HEK293 (cell line): Measurements from ENCODE around the gene UPK3A.

Source experiments
- CTCF ChIA-PET: fragments of 350-600 bp; formaldehyde crosslinking; extraction: SDS; loops from one replicate; lab custom pipeline; 2021; ENCODE audit warnings: antibody characterized with exemption; lab: Yijun Ruan, JAX
- POLR2A ChIA-PET: fragments of 300-600 bp; formaldehyde crosslinking; extraction: SDS; loops from one replicate; lab custom pipeline; 2020; ENCODE audit warnings: antibody characterized with exemption, inconsistent platforms; lab: Yijun Ruan, JAX
- H3K27ac ChIP-seq: fragments of 200-500 bp; sonication (Bioruptor generic); 2 replicates; pipeline ENCODE4 v1.5.1; 2014; ENCODE audit warnings: low read depth, low read length, control low read depth, inconsistent platforms; ENCODE audit errors: extremely low read depth
- H3K36me3 ChIP-seq, 2 experiments: fragments of 200-500 bp in 1 of 2; sonication (Bioruptor generic) in 1 of 2; 1 replicate in 1 of 2; 2 replicates in 1 of 2; pipeline ENCODE4 v1.5.1; 2014 to 2017; ENCODE audit warnings: inconsistent platforms in 2 of 2, low read length in 2 of 2; ENCODE audit not compliant: control insufficient read depth in 2 of 2, insufficient read depth in 1 of 2
- H3K4me1 ChIP-seq: fragments of 200-500 bp; sonication (Bioruptor generic); 2 replicates; pipeline ENCODE4 v1.5.1; 2014; ENCODE audit warnings: mild to moderate bottlenecking, low read length, inconsistent platforms; ENCODE audit not compliant: control insufficient read depth, insufficient read depth
- H3K4me3 ChIP-seq: 2 replicates; pipeline ENCODE4 v1.5.1; 2011; ENCODE audit warnings: low read depth, mild to moderate bottlenecking, control low read depth, low read length, moderate library complexity
- H3K9me3 ChIP-seq: fragments of 200-500 bp; sonication (Bioruptor generic); 2 replicates; pipeline ENCODE4 v1.5.1; 2014; ENCODE audit warnings: low read depth, low read length, inconsistent platforms; ENCODE audit not compliant: control insufficient read depth, insufficient read depth
- BCL11B ChIP-seq: fragments of 450-650 bp; formaldehyde crosslinking; IDR thresholded peaks from 2 replicates; pipeline ENCODE4 v1.5.1; 2016; ENCODE audit warnings: low read depth, missing biosample characterization, missing genetic modification characterization
- EGR2 ChIP-seq: fragments of 450-650 bp; formaldehyde crosslinking; IDR thresholded peaks from 2 replicates; pipeline ENCODE4 v1.5.1; 2016; ENCODE audit warnings: low read depth, missing biosample characterization, missing genetic modification characterization
- FEZF1 ChIP-seq: fragments of 450-650 bp; formaldehyde crosslinking; IDR thresholded peaks from 2 replicates; pipeline ENCODE4 v1.5.1; 2016; ENCODE audit warnings: missing biosample characterization, missing genetic modification characterization
- GLIS1 ChIP-seq: fragments of 450-650 bp; formaldehyde crosslinking; IDR thresholded peaks from 2 replicates; pipeline ENCODE4 v1.5.1; 2016; ENCODE audit warnings: missing biosample characterization, missing genetic modification characterization
- GLIS2 ChIP-seq: fragments of 450-650 bp; formaldehyde crosslinking; IDR thresholded peaks from 2 replicates; pipeline ENCODE4 v1.5.1; 2016; ENCODE audit warnings: missing biosample characterization, missing genetic modification characterization
- HOXD13 ChIP-seq: sonication (generic); formaldehyde crosslinking; IDR thresholded peaks from 2 replicates; pipeline ENCODE4 v1.8.0; 2022; ENCODE audit warnings: missing genetic modification reagents, borderline replicate concordance
- IKZF3 ChIP-seq: fragments of 450-650 bp; IDR thresholded peaks from 2 replicates; pipeline ENCODE4 v1.5.0; 2018; ENCODE audit warnings: missing biosample characterization, mild to moderate bottlenecking, missing genetic modification characterization, moderate library complexity
- KLF1 ChIP-seq: fragments of 450-650 bp; formaldehyde crosslinking; IDR thresholded peaks from 2 replicates; pipeline ENCODE4 v1.5.1; 2016; ENCODE audit warnings: missing biosample characterization, missing genetic modification characterization
- KLF17 ChIP-seq: fragments of 450-650 bp; formaldehyde crosslinking; IDR thresholded peaks from 2 replicates; pipeline ENCODE4 v1.5.1; 2016; ENCODE audit warnings: missing biosample characterization, missing genetic modification characterization
- PATZ1 ChIP-seq: fragments of 450-650 bp; formaldehyde crosslinking; IDR thresholded peaks from 2 replicates; pipeline ENCODE4 v1.5.1; 2016; ENCODE audit warnings: missing biosample characterization, missing genetic modification characterization
- SP3 ChIP-seq: fragments of 450-650 bp; formaldehyde crosslinking; IDR thresholded peaks from 2 replicates; pipeline ENCODE4 v1.5.1; 2016; ENCODE audit warnings: missing biosample characterization, missing genetic modification characterization
- WT1 ChIP-seq: fragments of 450-650 bp; formaldehyde crosslinking; IDR thresholded peaks from 2 replicates; pipeline ENCODE4 v1.5.1; 2016; ENCODE audit warnings: missing biosample characterization, missing genetic modification characterization
- YY2 ChIP-seq: fragments of 450-650 bp; formaldehyde crosslinking; IDR thresholded peaks from 2 replicates; pipeline ENCODE4 v1.5.1; 2016; ENCODE audit warnings: missing biosample characterization, missing genetic modification characterization
- ZBTB1 ChIP-seq: fragments of 450-650 bp; formaldehyde crosslinking; IDR thresholded peaks from 2 replicates; pipeline ENCODE4 v1.5.1; 2016; ENCODE audit warnings: missing biosample characterization, missing genetic modification characterization
- ZFHX2 ChIP-seq: fragments of 450-650 bp; formaldehyde crosslinking; conservative IDR thresholded peaks from 2 replicates; pipeline ENCODE4 v1.5.1; 2016; ENCODE audit warnings: missing biosample characterization, missing genetic modification characterization
- ZFP41 ChIP-seq: fragments of 450-650 bp; formaldehyde crosslinking; IDR thresholded peaks from 2 replicates; pipeline ENCODE4 v1.5.1; 2016; ENCODE audit warnings: missing biosample characterization, missing genetic modification characterization, borderline replicate concordance
- ZIC2 ChIP-seq: fragments of 450-650 bp; formaldehyde crosslinking; IDR thresholded peaks from 2 replicates; pipeline ENCODE4 v1.5.1; 2016; ENCODE audit warnings: missing biosample characterization, missing genetic modification characterization
- ZNF10 ChIP-seq: fragments of 450-650 bp; formaldehyde crosslinking; IDR thresholded peaks from 2 replicates; pipeline ENCODE4 v1.5.1; 2017; ENCODE audit warnings: missing biosample characterization, missing genetic modification characterization
- ZNF146 ChIP-seq: fragments of 450-650 bp; formaldehyde crosslinking; IDR thresholded peaks from 2 replicates; pipeline ENCODE4 v1.5.1; 2016; ENCODE audit warnings: missing biosample characterization, missing genetic modification characterization
- ZNF2 ChIP-seq: fragments of 450-650 bp; formaldehyde crosslinking; IDR thresholded peaks from 2 replicates; pipeline ENCODE4 v1.5.1; 2016; ENCODE audit warnings: missing biosample characterization, missing genetic modification characterization
- ZNF266 ChIP-seq: fragments of 450-650 bp; formaldehyde crosslinking; IDR thresholded peaks from 2 replicates; pipeline ENCODE4 v1.5.1; 2016; ENCODE audit warnings: missing biosample characterization, missing genetic modification characterization, low read depth
- ZNF341 ChIP-seq: fragments of 450-650 bp; formaldehyde crosslinking; IDR thresholded peaks from 2 replicates; pipeline ENCODE4; 2016; ENCODE audit warnings: low read depth, missing biosample characterization, missing genetic modification characterization
- ZNF350 ChIP-seq: fragments of 450-650 bp; formaldehyde crosslinking; IDR thresholded peaks from 2 replicates; pipeline ENCODE4 v1.5.0; 2017; ENCODE audit warnings: missing biosample characterization, mild to moderate bottlenecking, missing genetic modification characterization
- ZNF433 ChIP-seq: fragments of 450-650 bp; formaldehyde crosslinking; IDR thresholded peaks from 2 replicates; pipeline ENCODE4 v1.5.1; 2016; ENCODE audit warnings: missing biosample characterization, missing genetic modification characterization, low read depth
- ZNF561 ChIP-seq: fragments of 450-650 bp; IDR thresholded peaks from 2 replicates; pipeline ENCODE4 v1.5.1; 2018; ENCODE audit warnings: missing biosample characterization, missing genetic modification characterization, borderline replicate concordance
- ZNF585B ChIP-seq: fragments of 450-650 bp; formaldehyde crosslinking; IDR thresholded peaks from 2 replicates; pipeline ENCODE4 v1.5.1; 2016; ENCODE audit warnings: missing biosample characterization, missing genetic modification characterization
- ZNF596 ChIP-seq: fragments of 450-650 bp; IDR thresholded peaks from 2 replicates; pipeline ENCODE4 v1.5.0; 2018; ENCODE audit warnings: missing biosample characterization, mild to moderate bottlenecking, missing genetic modification characterization, moderate library complexity
- ZNF610 ChIP-seq: fragments of 450-650 bp; formaldehyde crosslinking; IDR thresholded peaks from 2 replicates; pipeline ENCODE4 v1.5.1; 2016; ENCODE audit warnings: missing biosample characterization, missing genetic modification characterization, borderline replicate concordance
- ZNF629 ChIP-seq: fragments of 450-650 bp; formaldehyde crosslinking; IDR thresholded peaks from 2 replicates; pipeline ENCODE4 v1.5.1; 2017; ENCODE audit warnings: missing biosample characterization, missing genetic modification characterization
- ZNF830 ChIP-seq: fragments of 450-650 bp; IDR thresholded peaks from 2 replicates; pipeline ENCODE4 v1.5.0; 2018; ENCODE audit warnings: missing biosample characterization, missing genetic modification characterization, low read depth, mild to moderate bottlenecking, moderate library complexity
- ZSCAN30 ChIP-seq: fragments of 450-650 bp; IDR thresholded peaks from 2 replicates; pipeline ENCODE4 v1.5.1; 2018; ENCODE audit warnings: missing biosample characterization, mild to moderate bottlenecking, missing genetic modification characterization, moderate library complexity
- TF ChIP-seq, protein P1 (sequence below): fragments of 450-650 bp; formaldehyde crosslinking; IDR thresholded peaks from 2 replicates; pipeline ENCODE4; 2016; ENCODE audit warnings: missing biosample characterization, missing genetic modification characterization
- TF ChIP-seq, protein P2 (sequence below): fragments of 450-650 bp; formaldehyde crosslinking; IDR thresholded peaks from 2 replicates; pipeline ENCODE4 v1.5.1; 2017; ENCODE audit warnings: missing biosample characterization, missing genetic modification characterization

The UPK3A gene

DNA sequence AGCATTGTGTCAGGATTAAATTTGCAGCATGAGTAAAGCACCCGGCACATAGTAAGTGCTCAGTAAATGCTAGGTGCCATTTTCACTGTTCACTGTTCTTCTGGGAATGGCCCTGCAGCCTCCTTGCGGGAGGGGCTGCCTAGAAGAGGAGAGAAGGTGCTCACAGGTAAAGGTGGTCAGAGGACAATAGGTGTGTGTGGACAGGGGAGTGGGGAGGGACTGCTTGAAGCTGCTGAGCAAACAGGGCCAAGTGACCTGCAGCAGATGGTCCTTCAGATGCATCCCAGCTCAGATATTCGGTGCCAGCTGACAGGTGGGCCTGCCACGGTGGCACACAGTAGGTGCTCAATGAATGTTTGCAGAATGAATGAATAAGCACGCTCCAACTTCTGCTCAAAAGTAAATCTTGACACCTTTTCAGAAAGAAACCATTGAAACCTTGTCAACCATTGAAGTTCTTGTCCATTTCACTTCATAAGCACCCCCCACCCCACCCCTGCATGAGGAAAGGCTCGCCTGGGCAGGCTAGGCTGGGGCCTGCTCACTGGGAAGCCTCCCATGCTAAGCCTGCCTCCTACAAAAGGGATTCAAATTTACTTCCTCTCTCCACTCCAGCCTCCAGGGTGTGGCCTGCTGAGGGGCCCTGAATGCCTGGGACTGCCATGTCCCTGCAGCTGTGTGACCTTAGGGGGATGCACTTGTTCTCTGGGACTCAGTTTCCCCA is 45.6 kb upstream of the UPK3A start (continued):
- no peak for TF ChIP-seq PATZ1 (tag by site-specific recombination)
- TF ChIP-seq FEZF1, result no peak
- TF ChIP-seq, protein P1, sequence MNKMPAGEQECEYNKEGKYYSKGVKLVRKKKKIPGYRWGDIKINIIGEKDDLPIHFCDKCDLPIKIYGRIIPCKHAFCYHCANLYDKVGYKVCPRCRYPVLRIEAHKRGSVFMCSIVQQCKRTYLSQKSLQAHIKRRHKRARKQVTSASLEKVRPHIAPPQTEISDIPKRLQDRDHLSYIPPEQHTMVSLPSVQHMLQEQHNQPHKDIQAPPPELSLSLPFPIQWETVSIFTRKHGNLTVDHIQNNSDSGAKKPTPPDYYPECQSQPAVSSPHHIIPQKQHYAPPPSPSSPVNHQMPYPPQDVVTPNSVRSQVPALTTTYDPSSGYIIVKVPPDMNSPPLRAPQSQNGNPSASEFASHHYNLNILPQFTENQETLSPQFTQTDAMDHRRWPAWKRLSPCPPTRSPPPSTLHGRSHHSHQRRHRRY (tag by site-specific recombination), result no peak
- peak; percentile 25; the same call in 1 of the 2 replicates for TF ChIP-seq ZIC2 (tag by site-specific recombination)
- no peak for TF ChIP-seq HOXD13 (CRISPR knock-in tag)
- no peak for TF ChIP-seq ZNF596 (tag by site-specific recombination)
- no peak for TF ChIP-seq YY2 (tag by site-specific recombination)
- no peak for TF ChIP-seq ZNF146 (tag by site-specific recombination)
- no peak for TF ChIP-seq ZNF610 (tag by site-specific recombination)
- TF ChIP-seq KLF1 (tag by site-specific recombination), result no peak
- no peak for TF ChIP-seq ZFP41 (tag by site-specific recombination)
- TF ChIP-seq ZNF10 (tag by site-specific recombination), result no peak

DNA sequence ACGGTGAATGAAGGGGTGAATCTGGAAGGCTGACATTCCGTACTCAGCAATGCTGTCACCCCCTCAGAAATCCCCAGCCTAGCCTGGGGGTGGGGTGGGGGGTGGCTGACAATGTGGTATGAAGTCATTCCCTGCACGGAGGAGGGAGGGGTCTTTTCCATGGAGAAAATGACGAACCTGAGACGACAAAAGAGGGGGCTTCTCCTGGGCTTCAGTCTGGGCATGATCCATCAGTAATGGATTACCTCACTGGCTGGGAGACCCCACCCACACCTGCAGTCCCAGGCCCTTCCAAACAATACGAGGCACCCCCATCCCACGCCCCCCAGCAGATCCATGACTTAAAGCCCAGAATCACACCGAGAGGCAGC is 45.1 kb upstream of the UPK3A start:
- H3K4me3 ChIP-seq, result peak overlapping the region; percentile 62
- no peak overlapping the region; the same call in 1 of the 2 replicates for H3K27ac ChIP-seq
- peaks cover 8% of the 10 kb centered on the region for H3K4me1 ChIP-seq
- ChIA-PET POLR2A (no interaction called here), CTCF (no interaction called here)
- H3K9me3 ChIP-seq, result no peaks in the 10 kb centered on the region
- peaks cover 0 to 33% of the 10 kb centered on the region in 2 experiments for H3K36me3 ChIP-seq
- TF ChIP-seq ZNF341 (tag by site-specific recombination) (peak; percentile 14; the same call in 1 of the 2 replicates), ZNF2 (no peak), ZNF266 (tag by site-specific recombination) (no peak), ZNF585B (tag by site-specific recombination) (no peak), WT1 (tag by site-specific recombination) (no peak), ZNF146 (tag by site-specific recombination) (no peak), ZSCAN30 (tag by site-specific recombination) (no peak), ZNF350 (tag by site-specific recombination) (no peak), ZBTB1 (tag by site-specific recombination) (no peak), SP3 (peak; percentile 15; the same call in 1 of the 2 replicates), GLIS2 (tag by site-specific recombination) (peak; percentile 76), ZNF830 (tag by site-specific recombination) (no peak), KLF1 (tag by site-specific recombination) (peak; percentile 69), YY2 (tag by site-specific recombination) (no peak), GLIS1 (tag by site-specific recombination) (peak; percentile 48; the same call in 1 of the 2 replicates), BCL11B (tag by site-specific recombination) (no peak), EGR2 (peak; percentile 56; the same call in 1 of the 2 replicates), ZNF561 (no peak), ZFHX2 (tag by site-specific recombination) (no peak; the same call in 1 of the 2 replicates), ZNF629 (tag by site-specific recombination) (0 out of 2 replicates have a peak, but pooled peaks have one; percentile 37), ZNF433 (no peak), KLF17 (peak; percentile 51), IKZF3 (tag by site-specific recombination) (no peak)
- TF ChIP-seq, protein P2, sequence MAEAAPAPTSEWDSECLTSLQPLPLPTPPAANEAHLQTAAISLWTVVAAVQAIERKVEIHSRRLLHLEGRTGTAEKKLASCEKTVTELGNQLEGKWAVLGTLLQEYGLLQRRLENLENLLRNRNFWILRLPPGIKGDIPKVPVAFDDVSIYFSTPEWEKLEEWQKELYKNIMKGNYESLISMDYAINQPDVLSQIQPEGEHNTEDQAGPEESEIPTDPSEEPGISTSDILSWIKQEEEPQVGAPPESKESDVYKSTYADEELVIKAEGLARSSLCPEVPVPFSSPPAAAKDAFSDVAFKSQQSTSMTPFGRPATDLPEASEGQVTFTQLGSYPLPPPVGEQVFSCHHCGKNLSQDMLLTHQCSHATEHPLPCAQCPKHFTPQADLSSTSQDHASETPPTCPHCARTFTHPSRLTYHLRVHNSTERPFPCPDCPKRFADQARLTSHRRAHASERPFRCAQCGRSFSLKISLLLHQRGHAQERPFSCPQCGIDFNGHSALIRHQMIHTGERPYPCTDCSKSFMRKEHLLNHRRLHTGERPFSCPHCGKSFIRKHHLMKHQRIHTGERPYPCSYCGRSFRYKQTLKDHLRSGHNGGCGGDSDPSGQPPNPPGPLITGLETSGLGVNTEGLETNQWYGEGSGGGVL (tag by site-specific recombination), result peak; percentile 36; the same call in 1 of the 2 replicates
